Esophagus squamous epithelium (tissue), 5 donors: ENCODE data around the gene PEDS1. TPM values are rescaled to one million over a fixed set of nuclear protein-coding genes. Genes with fewer than 3 reads are reported as not detected.

Source experiments
- DNase-seq: peaks from one replicate; lab custom pipeline; 2025; lab: John Stamatoyannopoulos, UW
- H3K27ac ChIP-seq, 4 donors: fragments of 200-600 bp; sonication (generic); one replicate each; pipeline ENCODE4 v1.5.1; 2016 to 2019; ENCODE audit warnings: mild to moderate bottlenecking in 1 of 4
- H3K27me3 ChIP-seq, 4 donors: fragments of 200-600 bp; sonication (generic); 1 replicate in 3 of 4; 2 replicates in 1 of 4; pipeline versions ENCODE4 v1.5.1 to v1.6.0; 2017 to 2021; ENCODE audit warnings: antibody characterized with exemption in 1 of 4
- H3K36me3 ChIP-seq, 3 donors: fragments of 200-600 bp; sonication (generic); one replicate each; pipeline ENCODE4 v1.5.1; 2016 to 2019
- H3K4me1 ChIP-seq, 3 donors: fragments of 200-600 bp; sonication (generic); one replicate each; pipeline ENCODE4 v1.5.1; 2017 to 2019
- H3K4me3 ChIP-seq, 4 donors: fragments of 200-600 bp; sonication (generic); 1 replicate in 3 of 4; 2 replicates in 1 of 4; pipeline ENCODE4 v1.5.1; 2016 to 2019; ENCODE audit warnings: mild to moderate bottlenecking in 2 of 4, moderate library complexity in 1 of 4
- H3K9me3 ChIP-seq, 3 donors: fragments of 200-600 bp; sonication (generic); one replicate each; pipeline ENCODE4 v1.5.1; 2016 to 2019
- POLR2A ChIP-seq, 4 donors: fragments of 450-650 bp; IDR thresholded peaks; one replicate each; pipeline ENCODE4 v1.6.1; 2017; ENCODE audit warnings: antibody characterized with exemption in 4 of 4, mild to moderate bottlenecking in 4 of 4, moderate library complexity in 3 of 4
- WGBS, 2 donors: methylation state at CpG; one replicate each; pipeline ENCODE4 v1.1.5; 2018; 5-methylcytosine and 5-hydroxymethylcytosine counted together
- intact Hi-C: fragments of 100-400 bp; cut with DNase I; formaldehyde crosslinking; loops from one replicate; pipeline ENCODE4 v1.15.0; 2022
- total RNA-seq, 4 donors: library from RNA; depleted of rRNA; stranded (reverse); fragments of >200 nt; gene quantifications; one replicate each; pipeline ENCODE4 v1.1.0, GENCODE V29; 2016
- TF ChIP-seq, protein P1 (sequence below), 6 experiments: fragments of 450-650 bp in 4 of 6; fragments of 200-600 bp in 2 of 6; sonication (generic) in 2 of 6; IDR thresholded peaks; one replicate each; pipeline ENCODE4 v1.5.1; 2016 to 2019; ENCODE audit warnings: antibody characterized with exemption in 6 of 6, mild to moderate bottlenecking in 4 of 6, moderate library complexity in 4 of 6
- donor health status: DM: yes; HTN: yes; CAD: no.

The PEDS1 gene
- total RNA-seq, 4 donors from 2014 or later, result 32.8 to 54.0 (median 46.7) TPM

- 80 to 100% methylated on average over 1 of the region's 1 CpG for WGBS, 2 donors
- Histone ChIP-seq H3K27me3 (no peaks in the 10 kb centered on the region), H3K4me3 (no peak overlapping the region), H3K36me3 (peaks cover 0 to 13% (median under 1%) of the 10 kb centered on the region in 3 donors), H3K9me3 (no peaks in the 10 kb centered on the region), H3K4me1 (peaks cover 9 to 19% (median 17%) of the 10 kb centered on the region in 3 donors), H3K27ac (no peak overlapping the region)
- TF ChIP-seq, protein P1, sequence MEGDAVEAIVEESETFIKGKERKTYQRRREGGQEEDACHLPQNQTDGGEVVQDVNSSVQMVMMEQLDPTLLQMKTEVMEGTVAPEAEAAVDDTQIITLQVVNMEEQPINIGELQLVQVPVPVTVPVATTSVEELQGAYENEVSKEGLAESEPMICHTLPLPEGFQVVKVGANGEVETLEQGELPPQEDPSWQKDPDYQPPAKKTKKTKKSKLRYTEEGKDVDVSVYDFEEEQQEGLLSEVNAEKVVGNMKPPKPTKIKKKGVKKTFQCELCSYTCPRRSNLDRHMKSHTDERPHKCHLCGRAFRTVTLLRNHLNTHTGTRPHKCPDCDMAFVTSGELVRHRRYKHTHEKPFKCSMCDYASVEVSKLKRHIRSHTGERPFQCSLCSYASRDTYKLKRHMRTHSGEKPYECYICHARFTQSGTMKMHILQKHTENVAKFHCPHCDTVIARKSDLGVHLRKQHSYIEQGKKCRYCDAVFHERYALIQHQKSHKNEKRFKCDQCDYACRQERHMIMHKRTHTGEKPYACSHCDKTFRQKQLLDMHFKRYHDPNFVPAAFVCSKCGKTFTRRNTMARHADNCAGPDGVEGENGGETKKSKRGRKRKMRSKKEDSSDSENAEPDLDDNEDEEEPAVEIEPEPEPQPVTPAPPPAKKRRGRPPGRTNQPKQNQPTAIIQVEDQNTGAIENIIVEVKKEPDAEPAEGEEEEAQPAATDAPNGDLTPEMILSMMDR (IDR thresholded peaks at IDR 0.05), result no peak
- no peak for TF ChIP-seq POLR2A (IDR thresholded peaks at IDR 0.05)
- intact Hi-C loops, result no loop called here
- DNase-seq, result no peak
These were observed 45.2 kb upstream of the PEDS1 start for GRCh38 chr20:50198716-50199115.

DNA sequence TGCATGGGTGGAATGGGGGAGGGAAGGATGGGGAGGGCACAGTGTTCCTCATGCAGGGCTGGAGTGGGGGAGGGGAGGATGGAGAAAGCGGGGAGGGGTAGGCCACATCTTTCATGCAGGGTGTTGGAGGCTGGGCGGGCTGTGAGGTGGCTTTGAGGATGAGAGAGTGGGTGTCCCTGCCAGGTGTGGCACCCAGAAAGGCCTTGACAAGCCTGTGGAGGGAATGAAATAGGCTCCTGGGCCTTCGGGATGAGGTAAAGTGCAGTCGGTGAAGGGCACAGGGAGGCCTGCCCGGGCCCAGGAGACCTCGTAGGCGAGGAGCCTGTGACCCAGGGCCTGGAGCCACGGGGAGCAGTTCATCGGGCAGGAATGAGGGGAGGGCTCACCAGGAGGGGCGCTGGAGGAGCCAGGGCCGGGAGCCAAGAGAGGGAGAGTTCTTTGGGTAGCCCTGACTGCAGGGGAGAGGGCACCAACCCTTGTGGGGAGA is 44.7 kb upstream of the PEDS1 start:
- DNase-seq, result no peak
- H3K27ac ChIP-seq, result peak overlapping the region in 1 of 4 donors; percentile 10
- no peak for TF ChIP-seq POLR2A (IDR thresholded peaks at IDR 0.05)
- TF ChIP-seq, protein P1 (IDR thresholded peaks at IDR 0.05), result no peak
- WGBS, 2 donors, result 62 to 64% methylated on average over 10 of the region's 11 CpGs
- peaks cover 0 to 15% (median 4%) of the 10 kb centered on the region in 3 donors for H3K36me3 ChIP-seq
- intact Hi-C loops, result no loop called here
- H3K9me3 ChIP-seq, result no peaks in the 10 kb centered on the region
- no peak overlapping the region for H3K4me3 ChIP-seq
- no peaks in the 10 kb centered on the region for H3K27me3 ChIP-seq
- peaks cover 14 to 24% (median 21%) of the 10 kb centered on the region in 3 donors for H3K4me1 ChIP-seq

DNA sequence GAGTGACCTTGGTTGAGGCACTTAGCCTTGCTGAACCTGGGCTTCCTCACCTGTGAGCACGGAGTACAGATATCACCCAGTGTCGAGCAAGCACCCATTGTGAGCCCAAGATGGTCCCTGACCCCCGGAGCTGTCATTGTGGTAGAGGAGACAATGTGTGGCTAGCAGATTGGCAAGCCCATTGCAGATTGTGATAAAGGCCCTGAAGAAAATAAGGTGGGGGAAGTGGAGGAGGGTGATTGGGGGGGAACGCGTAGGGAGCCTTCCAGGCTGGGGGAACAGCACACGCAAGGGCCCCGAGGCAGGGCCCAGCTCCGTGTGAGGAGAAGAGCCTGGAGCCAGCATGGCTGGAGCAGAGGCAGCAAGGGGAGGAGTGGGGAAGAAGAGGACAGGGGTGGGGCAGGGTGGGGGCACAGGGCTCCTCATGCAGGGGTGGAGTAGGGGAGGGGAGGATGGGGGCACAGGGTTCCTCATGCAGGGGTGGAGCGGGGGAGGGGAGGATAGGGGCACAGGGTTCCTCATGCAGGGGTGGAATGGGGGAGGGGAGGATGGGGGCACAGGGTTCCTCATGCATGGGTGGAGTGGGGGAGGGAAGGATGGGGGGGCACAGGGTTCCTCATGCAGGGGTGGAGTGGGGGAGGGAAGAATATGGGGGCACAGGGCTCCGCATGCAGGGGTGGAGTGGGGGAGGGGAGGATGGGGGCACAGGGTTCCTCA is 44.1 kb upstream of the PEDS1 start:
- WGBS, 2 donors, result 74 to 90% methylated on average over 3 to 9 of the region's 10 CpGs
- H3K36me3 ChIP-seq, result peaks cover 0 to 15% (median 4%) of the 10 kb centered on the region in 3 donors

DNA sequence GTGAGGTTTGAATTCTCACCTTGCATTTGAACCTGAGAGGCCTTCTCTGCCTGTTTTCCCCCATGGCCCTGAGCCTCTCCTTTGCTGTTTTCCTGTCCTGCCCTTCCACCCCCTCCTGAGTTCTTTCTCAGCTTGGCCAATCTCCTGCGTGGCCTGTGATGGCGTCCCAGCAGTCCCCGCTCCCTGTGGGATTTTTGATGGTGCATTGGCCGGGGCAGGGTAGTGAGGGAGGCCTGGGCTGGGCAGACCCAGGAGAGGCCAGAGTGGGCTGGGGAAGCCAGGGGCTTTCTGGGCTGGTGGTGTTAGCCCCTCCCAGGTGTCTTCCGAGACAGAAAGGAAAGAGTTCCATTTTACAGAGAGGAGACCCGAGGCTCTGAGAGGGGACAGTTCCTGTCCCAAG is 43.4 kb upstream of the PEDS1 start:
- peak overlapping the region in 1 of 4 donors; percentile 17 for H3K27ac ChIP-seq

More for the DNA sequence above, 44.1 kb upstream of the PEDS1 start:
- no peak overlapping the region for H3K27ac ChIP-seq
- H3K9me3 ChIP-seq, result no peaks in the 10 kb centered on the region
- no peak for DNase-seq
- intact Hi-C loops, result no loop called here
- no peak for TF ChIP-seq POLR2A (IDR thresholded peaks at IDR 0.05)
- TF ChIP-seq, protein P1 (IDR thresholded peaks at IDR 0.05), result no peak
- peaks cover 16 to 30% (median 21%) of the 10 kb centered on the region in 3 donors for H3K4me1 ChIP-seq
- no peaks in the 10 kb centered on the region for H3K27me3 ChIP-seq
- H3K4me3 ChIP-seq, result no peak overlapping the region

More for the DNA sequence above, 43.4 kb upstream of the PEDS1 start:
- 88 to 89% methylated on average over 1 to 5 of the region's 6 CpGs for WGBS, 2 donors
- intact Hi-C loops, result no loop called here
- TF ChIP-seq, protein P1 (IDR thresholded peaks at IDR 0.05), result no peak
- no peak for TF ChIP-seq POLR2A (IDR thresholded peaks at IDR 0.05)
- Histone ChIP-seq H3K4me3 (no peak overlapping the region), H3K9me3 (no peaks in the 10 kb centered on the region), H3K36me3 (peaks cover 0 to 15% (median 4%) of the 10 kb centered on the region in 3 donors), H3K27me3 (no peaks in the 10 kb centered on the region), H3K4me1 (peaks cover 16 to 33% (median 21%) of the 10 kb centered on the region in 3 donors)
- DNase-seq, result no peak
